ACC112 (cell line): ENCODE measurements around the gene CPEB2.

Experiments used
- H2AFZ ChIP-seq: fragments of 200-600 bp; sonication (generic); one replicate; pipeline ENCODE4 v1.6.0; 2017; ENCODE audit warnings: antibody characterized with exemption, low read length; ENCODE audit not compliant: unreplicated experiment
- H3K27ac ChIP-seq: fragments of 200-600 bp; sonication (generic); 2 replicates; pipeline ENCODE4 v1.5.1; 2014; ENCODE audit warnings: low read depth, mild to moderate bottlenecking, antibody characterized with exemption, low read length, moderate library complexity
- H3K27me3 ChIP-seq: fragments of 200-600 bp; sonication (generic); 2 replicates; pipeline ENCODE4 v1.6.1; 2014; ENCODE audit warnings: mild to moderate bottlenecking, antibody characterized with exemption, low read length, moderate library complexity, mixed read lengths; ENCODE audit not compliant: insufficient read depth
- H3K36me3 ChIP-seq: fragments of 200-600 bp; sonication (generic); 2 replicates; pipeline ENCODE4 v1.6.1; 2016; ENCODE audit warnings: mild to moderate bottlenecking, antibody characterized with exemption, low read length, moderate library complexity, mixed read lengths; ENCODE audit not compliant: insufficient read depth
- H3K4me1 ChIP-seq: fragments of 200-600 bp; sonication (generic); one replicate; pipeline ENCODE4 v1.6.1; 2016; ENCODE audit warnings: low read length, mixed read lengths; ENCODE audit not compliant: insufficient read depth, unreplicated experiment, control insufficient read depth
- H3K4me3 ChIP-seq: fragments of 200-600 bp; sonication (generic); 2 replicates; pipeline ENCODE4 v1.5.1; 2014; ENCODE audit warnings: mild to moderate bottlenecking, low read depth, low read length
- H3K79me2 ChIP-seq: fragments of 200-600 bp; sonication (generic); one replicate; pipeline ENCODE4 v1.6.0; 2016; ENCODE audit warnings: low read length; ENCODE audit not compliant: control insufficient read depth, unreplicated experiment, insufficient read depth

CPEB2 gene

GRCh38 chr4:15043922-15044321, 41.6 kb downstream of the CPEB2 start:
- H3K36me3 ChIP-seq = peaks cover 23% of the 10 kb centered on the region
- no peak overlapping the region for H3K27ac ChIP-seq
- peaks cover 23% of the 10 kb centered on the region for H3K4me1 ChIP-seq
- H3K27me3 ChIP-seq = no peaks in the 10 kb centered on the region
- H3K4me3 ChIP-seq = no peak overlapping the region
- no peak overlapping the region for H2AFZ ChIP-seq
- H3K79me2 ChIP-seq = peaks cover 30% of the 10 kb centered on the region

GRCh38 chr4:15054541-15054940, 52.3 kb downstream of the CPEB2 start:
- Histone ChIP-seq H3K36me3 (peaks cover 80% of the 10 kb centered on the region), H3K4me3 (no peak overlapping the region), H3K27me3 (no peaks in the 10 kb centered on the region), H3K4me1 (peaks cover 3% of the 10 kb centered on the region), H3K27ac (no peak overlapping the region), H3K79me2 (peaks cover 14% of the 10 kb centered on the region), H2AFZ (no peak overlapping the region)

- Histone ChIP-seq H3K27ac (no peak overlapping the region), H2AFZ (no peak overlapping the region), H3K79me2 (peaks cover 6% of the 10 kb centered on the region), H3K36me3 (peaks cover 87% of the 10 kb centered on the region), H3K4me1 (peaks cover 3% of the 10 kb centered on the region), H3K4me3 (no peak overlapping the region), H3K27me3 (no peaks in the 10 kb centered on the region)
These were observed 57.9 kb downstream of the CPEB2 start for GRCh38 chr4:15060213-15060612.

- Histone ChIP-seq H3K4me1 (no peaks in the 10 kb centered on the region), H3K79me2 (peaks cover 3% of the 10 kb centered on the region), H3K36me3 (peaks cover 85% of the 10 kb centered on the region), H3K27ac (no peak overlapping the region), H3K4me3 (no peak overlapping the region), H3K27me3 (no peaks in the 10 kb centered on the region), H2AFZ (no peak overlapping the region)
These were observed 61.1 kb downstream of the CPEB2 start for GRCh38 chr4:15063341-15063740.

GRCh38 chr4:15065516-15065915, 63.2 kb downstream of the CPEB2 start:
- Histone ChIP-seq H3K27ac (no peak overlapping the region), H2AFZ (no peak overlapping the region), H3K27me3 (no peaks in the 10 kb centered on the region), H3K4me1 (no peaks in the 10 kb centered on the region), H3K4me3 (no peak overlapping the region), H3K79me2 (no peaks in the 10 kb centered on the region), H3K36me3 (peaks cover 70% of the 10 kb centered on the region)

- Histone ChIP-seq H3K79me2 (no peaks in the 10 kb centered on the region), H2AFZ (no peak overlapping the region), H3K36me3 (peaks cover 72% of the 10 kb centered on the region), H3K4me3 (no peak overlapping the region), H3K4me1 (no peaks in the 10 kb centered on the region), H3K27ac (no peak overlapping the region), H3K27me3 (no peaks in the 10 kb centered on the region)
These were observed 63.9 kb downstream of the CPEB2 start for GRCh38 chr4:15066140-15066539.

- Histone ChIP-seq H3K4me1 (no peaks in the 10 kb centered on the region), H3K4me3 (no peak overlapping the region), H2AFZ (no peak overlapping the region), H3K36me3 (peaks cover 57% of the 10 kb centered on the region), H3K79me2 (no peaks in the 10 kb centered on the region), H3K27me3 (no peaks in the 10 kb centered on the region), H3K27ac (no peak overlapping the region)
These were observed 66.0 kb downstream of the CPEB2 start for GRCh38 chr4:15068298-15068697.

- Histone ChIP-seq H3K36me3 (peaks cover 12% of the 10 kb centered on the region), H3K27me3 (no peaks in the 10 kb centered on the region), H3K4me1 (peaks cover 27% of the 10 kb centered on the region), H3K79me2 (no peaks in the 10 kb centered on the region), H3K27ac (no peak overlapping the region), H3K4me3 (no peak overlapping the region), H2AFZ (no peak overlapping the region)
These were observed 73.6 kb downstream of the CPEB2 start for GRCh38 chr4:15075875-15076274.

GRCh38 chr4:15077969-15078368, 75.7 kb downstream of the CPEB2 start:
- Histone ChIP-seq H3K36me3 (peaks cover 6% of the 10 kb centered on the region), H3K4me3 (0 out of 2 replicates have a peak overlapping the region, but pooled peaks have one; percentile 51), H3K4me1 (peaks cover 27% of the 10 kb centered on the region), H2AFZ (no peak overlapping the region), H3K79me2 (no peaks in the 10 kb centered on the region), H3K27ac (peak overlapping the region; percentile 99), H3K27me3 (no peaks in the 10 kb centered on the region)

GRCh38 chr4:15078682-15079642, 76.7 kb downstream of the CPEB2 start:
- peak overlapping the region; percentile 42 for H3K4me3 ChIP-seq
- H3K27ac ChIP-seq = peak overlapping the region; percentile 99
- H3K79me2 ChIP-seq = no peaks in the 10 kb centered on the region
- H2AFZ ChIP-seq = peak overlapping the region; percentile 44
- H3K27me3 ChIP-seq = no peaks in the 10 kb centered on the region
- peaks cover 27% of the 10 kb centered on the region for H3K4me1 ChIP-seq
- peaks cover 6% of the 10 kb centered on the region for H3K36me3 ChIP-seq

- Histone ChIP-seq H3K4me3 (no peak overlapping the region), H3K27me3 (no peaks in the 10 kb centered on the region), H3K36me3 (no peaks in the 10 kb centered on the region), H3K79me2 (no peaks in the 10 kb centered on the region), H3K4me1 (no peaks in the 10 kb centered on the region), H2AFZ (no peak overlapping the region), H3K27ac (no peak overlapping the region)
These were observed 82.5 kb downstream of the CPEB2 start for GRCh38 chr4:15084780-15085179.
